Measurements from ENCODE around the gene TARBP2. TPM values are rescaled to one million over a fixed set of nuclear protein-coding genes. Genes with fewer than 3 reads are reported as not detected.

TARBP2 gene
- total and polyA plus RNA-seq, 7 experiments from 2014 or later: 25.1 to 45.2 (median 34.2) TPM

- intact Hi-C loops (cut with micrococcal nuclease): no loop called here
- ChIA-PET CTCF (interaction anchor here (0.6 to 3.6 kb wide), 6 partner anchors 91 to 281 kb away, joined by 3 to 46 read pairs (median 4); no protein-coding TSS in a partner anchor), POLR2A (interaction anchor here (0.6 to 1.1 kb wide), 3 partner anchors 9 to 31 kb away, joined by 3 to 4 read pairs (median 3); partner anchors contain the start of gene TARBP2)
- no peak overlapping the region for H3K4me3 Mint-ChIP-seq
- Histone ChIP-seq H3K9me3 (ENCODE audit: control insufficient read depth in 2 of 3, low read length in 3 of 3) (no peaks in the 10 kb centered on the region), H3K4me1 (ENCODE audit: control insufficient read depth in 2 of 2, insufficient read depth in 2 of 2, low read length in 2 of 2) (peaks cover 6 to 7% of the 10 kb centered on the region in 2 donors), H3K27me3 (ENCODE audit: control insufficient read depth in 2 of 2, insufficient read depth in 2 of 2, low read length in 2 of 2) (no peaks in the 10 kb centered on the region), H3K27ac (ENCODE audit: low read depth, low read length) (no peak overlapping the region), H3K36me3 (ENCODE audit: control insufficient read depth in 2 of 3, insufficient read depth in 3 of 3, low read length in 3 of 3) (peaks cover 0 to 61% (median 0%) of the 10 kb centered on the region in 3 experiments), H3K4me3 (ENCODE audit: low read length) (no peak overlapping the region)
- H3K36me3 Mint-ChIP-seq: peaks cover 0 to 28% (median 5%) of the 10 kb centered on the region in 5 donors
- H3K27ac Mint-ChIP-seq: no peak overlapping the region
- H3K9me3 Mint-ChIP-seq: peaks cover 0 to 1% (median 0%) of the 10 kb centered on the region in 11 donors
- DNase-seq (no peak), ATAC-seq (no peak)
- peaks cover 4 to 17% (median 9%) of the 10 kb centered on the region in 7 donors for H3K4me1 Mint-ChIP-seq
- no peaks in the 10 kb centered on the region for H3K27me3 Mint-ChIP-seq
These were observed 9.2 kb downstream of the TARBP2 start for GRCh38 chr12:53510181-53510812.

DNA sequence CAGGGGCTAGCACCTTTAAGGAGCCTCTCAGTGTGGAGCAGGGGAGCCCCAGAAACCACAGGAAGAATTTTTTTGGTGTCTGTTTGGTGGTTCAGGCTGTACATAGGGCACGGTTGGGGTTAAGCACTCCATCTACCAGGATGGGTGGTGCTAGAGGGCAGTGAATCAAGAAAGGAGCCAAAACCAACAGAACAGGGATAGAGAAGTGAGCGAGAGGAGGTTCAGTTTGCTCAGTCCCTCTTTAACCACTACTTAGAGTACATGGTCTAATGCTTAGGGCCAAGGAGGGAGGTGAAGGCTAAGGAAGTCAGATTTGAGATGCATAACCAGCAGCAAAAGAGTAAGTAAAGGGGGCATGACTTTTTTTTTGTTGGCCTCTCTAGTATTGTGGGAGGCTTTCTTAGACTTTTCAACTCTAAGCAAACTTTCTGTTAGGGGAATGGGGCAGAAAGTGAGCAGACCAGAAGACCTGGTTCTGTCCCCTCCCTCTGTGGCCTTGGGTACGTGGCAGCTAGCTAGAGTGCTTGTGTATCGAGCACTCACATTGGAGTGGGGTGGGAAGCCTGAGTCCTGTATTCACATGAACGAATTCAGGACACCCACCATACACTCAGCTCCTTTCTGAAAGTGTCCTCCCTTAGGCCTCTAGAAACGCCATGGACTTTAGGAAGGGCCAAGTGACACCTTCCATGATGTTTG lies 12.8 kb downstream of the TARBP2 start:
- H3K4me1 Mint-ChIP-seq: peaks cover 0 to 8% (median 4%) of the 10 kb centered on the region in 7 donors
- H3K9me3 ChIP-seq (ENCODE audit: control insufficient read depth in 2 of 3, low read length in 3 of 3): no peaks in the 10 kb centered on the region
- ChIA-PET POLR2A (no interaction called here), CTCF (interaction anchor here (0.5 to 1.8 kb wide), 2 partner anchors 96 to 161 kb away, joined by 3 to 5 read pairs; no protein-coding TSS in a partner anchor)
- H3K4me3 ChIP-seq (ENCODE audit: low read length): no peak overlapping the region
- peak overlapping the region in 5 of 9 donors; percentile 23 to 89 (median 45) for H3K27ac Mint-ChIP-seq
- H3K27ac ChIP-seq (ENCODE audit: low read depth, low read length): no peak overlapping the region
- no peak for ATAC-seq
- no peaks in the 10 kb centered on the region for H3K27me3 ChIP-seq (ENCODE audit: control insufficient read depth in 2 of 2, insufficient read depth in 2 of 2, low read length in 2 of 2)
- no peak for DNase-seq
- peaks cover 0 to 37% (median 9%) of the 10 kb centered on the region in 5 donors for H3K36me3 Mint-ChIP-seq
- no peak overlapping the region for H3K4me3 Mint-ChIP-seq
- intact Hi-C loops (cut with micrococcal nuclease): no loop called here
- peaks cover 0 to 73% (median 16%) of the 10 kb centered on the region in 3 experiments for H3K36me3 ChIP-seq (ENCODE audit: control insufficient read depth in 2 of 3, insufficient read depth in 3 of 3, low read length in 3 of 3)
- peaks cover 0 to 1% (median 0%) of the 10 kb centered on the region in 11 donors for H3K9me3 Mint-ChIP-seq
- H3K27me3 Mint-ChIP-seq: no peaks in the 10 kb centered on the region
- H3K4me1 ChIP-seq (ENCODE audit: control insufficient read depth in 2 of 2, insufficient read depth in 2 of 2, low read length in 2 of 2): peaks cover under 1 to 2% of the 10 kb centered on the region in 2 donors

DNA sequence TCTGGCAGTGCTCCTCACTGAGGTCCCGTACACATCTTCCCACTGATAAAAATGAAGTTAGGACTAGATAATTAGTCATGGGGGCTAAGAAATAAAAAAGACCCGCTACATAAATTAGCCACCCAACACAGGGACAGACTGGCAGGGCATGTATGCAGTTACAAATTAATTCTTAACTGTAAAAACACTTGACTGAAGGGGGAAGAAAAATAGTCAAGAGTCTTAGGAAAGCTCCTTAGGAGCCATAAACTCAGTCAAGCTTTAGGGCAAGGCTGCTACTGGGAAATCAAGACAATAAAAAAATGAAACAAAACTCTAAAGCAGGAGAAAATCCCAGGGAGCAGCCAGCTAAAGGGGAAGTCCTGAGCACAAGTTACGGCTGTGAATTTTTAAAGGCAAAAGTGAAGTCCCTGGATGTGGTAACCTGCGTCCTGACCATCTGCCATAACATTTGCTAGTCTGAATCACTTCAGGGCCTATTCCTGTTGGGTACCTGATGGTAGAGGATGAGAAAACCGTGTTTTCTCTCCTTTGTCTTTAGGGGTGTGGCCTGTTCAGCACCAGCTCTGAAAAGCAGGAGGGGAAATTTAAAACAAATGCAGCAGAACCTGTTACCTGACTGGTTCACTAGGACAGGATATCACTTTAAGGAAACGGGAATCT lies 13.7 kb downstream of the TARBP2 start:
- Mint-ChIP-seq H3K27me3 (no peaks in the 10 kb centered on the region), H3K27ac (peak overlapping the region in 4 of 9 donors; percentile 28 to 53 (median 39)), H3K4me3 (no peak overlapping the region), H3K36me3 (peaks cover 0 to 37% (median 9%) of the 10 kb centered on the region in 5 donors), H3K4me1 (peaks cover 0 to 5% (median 0%) of the 10 kb centered on the region in 7 donors), H3K9me3 (peaks cover 0 to 1% (median 0%) of the 10 kb centered on the region in 11 donors)
- Histone ChIP-seq H3K9me3 (ENCODE audit: control insufficient read depth in 2 of 3, low read length in 3 of 3) (no peaks in the 10 kb centered on the region), H3K4me3 (ENCODE audit: low read length) (no peak overlapping the region), H3K27ac (ENCODE audit: low read depth, low read length) (no peak overlapping the region), H3K4me1 (ENCODE audit: control insufficient read depth in 2 of 2, insufficient read depth in 2 of 2, low read length in 2 of 2) (no peaks in the 10 kb centered on the region), H3K36me3 (ENCODE audit: control insufficient read depth in 2 of 3, insufficient read depth in 3 of 3, low read length in 3 of 3) (peaks cover 0 to 81% (median 16%) of the 10 kb centered on the region in 3 experiments), H3K27me3 (ENCODE audit: control insufficient read depth in 2 of 2, insufficient read depth in 2 of 2, low read length in 2 of 2) (no peaks in the 10 kb centered on the region)
- POLR2A ChIA-PET: no interaction called here
- ATAC-seq: no peak
- intact Hi-C loops (cut with micrococcal nuclease): no loop called here
- CTCF ChIA-PET: no interaction called here
- DNase-seq: no peak

DNA sequence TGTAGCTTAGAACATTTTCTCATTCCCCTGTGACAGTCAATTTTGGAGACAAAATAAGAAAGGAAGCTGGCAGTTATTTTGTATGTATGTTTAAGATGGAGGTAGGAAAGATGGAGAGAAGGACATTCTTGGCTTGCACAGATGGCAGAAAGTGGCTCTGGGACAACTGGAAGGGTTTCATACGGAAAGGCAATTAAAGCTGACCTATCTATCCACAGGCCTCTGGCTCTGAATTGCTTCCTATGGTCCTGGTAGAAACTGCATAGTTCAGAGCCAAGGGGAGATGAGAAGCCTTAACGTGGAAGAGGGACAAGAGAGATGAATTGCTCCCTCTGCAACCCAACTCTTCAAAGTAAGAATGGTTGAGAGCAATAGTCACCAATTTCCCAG lies 14.2 kb downstream of the TARBP2 start:
- Mint-ChIP-seq H3K9me3 (peaks cover 0 to 1% (median 0%) of the 10 kb centered on the region in 11 donors), H3K27me3 (no peaks in the 10 kb centered on the region), H3K4me3 (no peak overlapping the region), H3K4me1 (peaks cover 0 to 5% (median 0%) of the 10 kb centered on the region in 7 donors), H3K36me3 (peaks cover 0 to 40% (median 9%) of the 10 kb centered on the region in 5 donors), H3K27ac (peak overlapping the region in 3 of 9 donors; percentile 21 to 39 (median 28))
- CTCF ChIA-PET: no interaction called here
- ATAC-seq: no peak
- POLR2A ChIA-PET: no interaction called here
- Histone ChIP-seq H3K36me3 (ENCODE audit: control insufficient read depth in 2 of 3, insufficient read depth in 3 of 3, low read length in 3 of 3) (peaks cover 0 to 85% (median 16%) of the 10 kb centered on the region in 3 experiments), H3K27ac (ENCODE audit: low read depth, low read length) (no peak overlapping the region), H3K9me3 (ENCODE audit: control insufficient read depth in 2 of 3, low read length in 3 of 3) (no peaks in the 10 kb centered on the region), H3K4me3 (ENCODE audit: low read length) (no peak overlapping the region), H3K27me3 (ENCODE audit: control insufficient read depth in 2 of 2, insufficient read depth in 2 of 2, low read length in 2 of 2) (no peaks in the 10 kb centered on the region), H3K4me1 (ENCODE audit: control insufficient read depth in 2 of 2, insufficient read depth in 2 of 2, low read length in 2 of 2) (no peaks in the 10 kb centered on the region)
- intact Hi-C loops (cut with micrococcal nuclease): no loop called here
- no peak for DNase-seq

DNA sequence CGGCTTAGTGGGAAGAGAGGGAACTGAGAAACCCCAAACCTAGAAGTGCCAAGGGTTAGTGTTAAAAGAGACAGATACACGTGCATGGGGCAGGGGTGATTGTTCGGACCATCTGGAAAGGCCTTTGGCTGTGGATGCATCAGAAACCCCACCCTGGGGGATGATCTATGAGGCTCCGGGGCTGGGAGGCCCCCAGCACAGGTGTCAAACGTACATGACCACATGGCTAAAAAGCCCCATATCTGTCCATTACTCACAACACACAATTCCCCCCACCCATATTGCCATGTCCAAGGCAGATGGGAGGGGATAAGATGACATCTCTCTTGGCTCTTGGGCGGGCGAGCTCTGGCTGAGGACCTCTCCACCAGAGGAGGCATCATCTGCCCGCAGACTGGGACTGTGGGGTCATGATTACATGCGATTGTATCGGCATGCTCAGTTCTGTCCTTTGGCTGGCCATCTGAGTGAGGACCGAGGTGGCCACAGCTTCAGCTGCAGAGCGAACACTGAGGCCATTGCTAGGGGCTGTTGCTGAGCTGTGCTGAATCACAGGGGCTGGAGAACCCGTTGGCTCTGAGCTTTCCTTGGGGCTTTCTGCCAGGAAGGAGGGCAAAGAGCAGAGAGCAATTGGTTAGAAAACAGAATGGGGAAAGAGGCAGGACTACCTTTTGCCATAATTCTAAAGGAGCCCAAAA lies 15.8 kb downstream of the TARBP2 start:
- H3K4me1 Mint-ChIP-seq: peaks cover 0 to 5% (median 0%) of the 10 kb centered on the region in 7 donors
- no peak overlapping the region for H3K4me3 ChIP-seq (ENCODE audit: low read length)
- H3K36me3 ChIP-seq (ENCODE audit: control insufficient read depth in 2 of 3, insufficient read depth in 3 of 3, low read length in 3 of 3): peaks cover 8 to 89% (median 21%) of the 10 kb centered on the region in 3 experiments
- no peak overlapping the region for H3K4me3 Mint-ChIP-seq
- peak overlapping the region in 2 of 9 donors; percentile 40 to 51 for H3K27ac Mint-ChIP-seq
- no peak for DNase-seq
- intact Hi-C loops (cut with micrococcal nuclease): no loop called here
- H3K27me3 Mint-ChIP-seq: no peaks in the 10 kb centered on the region
- H3K9me3 ChIP-seq (ENCODE audit: control insufficient read depth in 2 of 3, low read length in 3 of 3): no peaks in the 10 kb centered on the region
- no peak overlapping the region for H3K27ac ChIP-seq (ENCODE audit: low read depth, low read length)
- no peaks in the 10 kb centered on the region for H3K4me1 ChIP-seq (ENCODE audit: control insufficient read depth in 2 of 2, insufficient read depth in 2 of 2, low read length in 2 of 2)
- CTCF ChIA-PET: interaction anchor here (1.4 kb wide), 1 partner anchor 9 kb away, joined by 4 read pairs; no protein-coding TSS in a partner anchor
- peaks cover 0 to 1% (median 0%) of the 10 kb centered on the region in 11 donors for H3K9me3 Mint-ChIP-seq
- no peak for ATAC-seq
- H3K36me3 Mint-ChIP-seq: peaks cover 0 to 48% (median 15%) of the 10 kb centered on the region in 5 donors
- POLR2A ChIA-PET: interaction anchor here (0.7 kb wide), 1 partner anchor 19 kb away, joined by 4 read pairs; no protein-coding TSS in a partner anchor
- no peaks in the 10 kb centered on the region for H3K27me3 ChIP-seq (ENCODE audit: control insufficient read depth in 2 of 2, insufficient read depth in 2 of 2, low read length in 2 of 2)

GRCh38 chr12:53518381-53518780 lies 17.3 kb downstream of the TARBP2 start:
- Mint-ChIP-seq H3K27me3 (no peaks in the 10 kb centered on the region), H3K27ac (no peak overlapping the region), H3K9me3 (peaks cover 0 to 1% (median 0%) of the 10 kb centered on the region in 11 donors), H3K36me3 (peaks cover 0 to 55% (median 15%) of the 10 kb centered on the region in 5 donors), H3K4me1 (peaks cover 0 to 5% (median 0%) of the 10 kb centered on the region in 7 donors), H3K4me3 (no peak overlapping the region)
- no peak overlapping the region for H3K4me3 ChIP-seq (ENCODE audit: low read length)
- POLR2A ChIA-PET: no interaction called here
- no peak for ATAC-seq
- no peaks in the 10 kb centered on the region for H3K9me3 ChIP-seq (ENCODE audit: control insufficient read depth in 2 of 3, low read length in 3 of 3)
- no peak overlapping the region for H3K27ac ChIP-seq (ENCODE audit: low read depth, low read length)
- intact Hi-C loops (cut with micrococcal nuclease): no loop called here
- H3K27me3 ChIP-seq (ENCODE audit: control insufficient read depth in 2 of 2, insufficient read depth in 2 of 2, low read length in 2 of 2): no peaks in the 10 kb centered on the region
- peaks cover 15 to 88% (median 21%) of the 10 kb centered on the region in 3 experiments for H3K36me3 ChIP-seq (ENCODE audit: control insufficient read depth in 2 of 3, insufficient read depth in 3 of 3, low read length in 3 of 3)
- CTCF ChIA-PET: interaction anchor here (0.6 kb wide), 1 partner anchor 13 kb away, joined by 5 read pairs; no protein-coding TSS in a partner anchor
- DNase-seq: no peak
- H3K4me1 ChIP-seq (ENCODE audit: control insufficient read depth in 2 of 2, insufficient read depth in 2 of 2, low read length in 2 of 2): no peaks in the 10 kb centered on the region
